Measurements from ENCODE around the gene DBI. TPM values are rescaled to one million over a fixed set of nuclear protein-coding genes. Genes with fewer than 3 reads are reported as not detected.

The DBI gene
- polyA plus RNA-seq, 4 donors: 461 to 1,006 (median 574) TPM

DNA sequence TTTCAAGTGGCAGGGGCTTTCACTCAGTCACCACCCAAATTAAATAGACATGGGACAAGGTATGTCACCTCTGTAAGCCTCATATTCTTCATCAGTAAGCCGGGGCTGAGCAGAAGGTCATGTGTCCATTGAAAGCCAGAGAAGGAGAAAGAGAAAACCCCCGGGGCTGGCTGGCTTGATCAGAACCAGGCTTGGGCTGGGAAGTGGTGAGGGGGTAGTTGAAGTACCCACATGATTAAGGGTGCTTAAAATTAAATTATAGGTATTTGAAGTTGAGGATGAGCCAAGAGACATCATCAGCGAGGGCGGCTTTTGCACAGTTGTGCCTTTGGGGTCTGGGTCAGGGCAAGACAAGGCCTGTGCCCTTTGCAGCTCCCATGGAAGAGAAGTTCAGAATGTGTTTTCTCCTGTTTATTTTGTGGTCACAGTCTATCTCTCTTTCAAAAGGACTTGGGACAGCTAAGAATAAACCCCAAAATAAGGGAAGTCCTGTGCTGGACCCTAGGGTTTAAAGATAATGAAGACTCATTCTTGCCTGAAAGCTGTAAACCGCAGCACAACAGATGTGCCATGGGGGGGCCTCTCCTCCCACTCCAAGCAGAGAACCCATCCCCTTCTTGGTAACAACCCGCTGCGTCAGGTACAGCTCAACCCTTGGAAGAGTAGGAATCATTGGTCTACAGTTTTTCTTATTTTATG lies 10.7 kb downstream of the DBI start:
- DNase-seq (no peak), FAIRE-seq (no peak)
- H3K36me3 ChIP-seq (ENCODE audit: control insufficient read depth in 3 of 3, insufficient read depth in 2 of 3, low read depth in 1 of 3, low read length in 3 of 3): peaks cover 6 to 15% (median 12%) of the 10 kb centered on the region in 3 donors
- no peak overlapping the region for H3K27ac ChIP-seq (ENCODE audit: low read depth in 1 of 3, low read length in 2 of 3)
- peaks cover 0 to 22% (median 0%) of the 10 kb centered on the region in 3 donors for H3K4me1 ChIP-seq (ENCODE audit: control insufficient read depth in 3 of 3, insufficient read depth in 2 of 3, low read depth in 1 of 3, low read length in 2 of 3)
- no peaks in the 10 kb centered on the region for H3K27me3 ChIP-seq (ENCODE audit: control insufficient read depth in 3 of 3, insufficient read depth in 3 of 3, low read length in 3 of 3)
- WGBS, 3 donors: 85 to 94% (median 90%) methylated on average over 7 of the region's 7 CpGs
- H3K9me3 ChIP-seq (ENCODE audit: control insufficient read depth in 2 of 2, insufficient read depth in 1 of 2, low read depth in 1 of 2, low read length in 1 of 2): peaks cover 0 to 22% of the 10 kb centered on the region in 2 donors
- no peak overlapping the region for H3K4me3 ChIP-seq (ENCODE audit: low read depth in 1 of 3, low read length in 3 of 3)

DNA sequence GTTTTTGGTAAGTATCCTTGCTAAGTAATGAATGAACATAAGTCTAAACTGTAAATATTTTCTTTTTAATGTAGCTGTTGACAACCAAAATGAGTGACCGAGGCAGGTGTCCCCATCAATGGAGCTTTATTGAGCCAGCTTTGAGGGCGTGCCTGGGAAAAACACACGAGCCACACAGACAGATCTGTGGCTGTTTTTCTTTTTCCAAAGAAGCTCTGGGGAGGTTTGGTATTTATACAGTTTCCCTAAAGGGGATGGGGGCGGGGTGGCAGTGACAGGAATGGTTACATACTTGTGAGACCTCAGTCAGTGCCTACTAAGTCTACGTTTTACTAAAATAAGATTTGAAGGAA lies 11.2 kb downstream of the DBI start:
- H3K4me1 ChIP-seq (ENCODE audit: control insufficient read depth in 3 of 3, insufficient read depth in 2 of 3, low read depth in 1 of 3, low read length in 2 of 3): peaks cover 0 to 22% (median 0%) of the 10 kb centered on the region in 3 donors
- 20 to 51% (median 39%) methylated on average over 5 of the region's 5 CpGs for WGBS, 3 donors
- peaks cover under 1 to 10% (median 6%) of the 10 kb centered on the region in 3 donors for H3K36me3 ChIP-seq (ENCODE audit: control insufficient read depth in 3 of 3, insufficient read depth in 2 of 3, low read depth in 1 of 3, low read length in 3 of 3)
- H3K9me3 ChIP-seq (ENCODE audit: control insufficient read depth in 2 of 2, insufficient read depth in 1 of 2, low read depth in 1 of 2, low read length in 1 of 2): peaks cover 0 to 17% of the 10 kb centered on the region in 2 donors
- FAIRE-seq (no peak), DNase-seq (no peak)
- H3K27ac ChIP-seq (ENCODE audit: low read depth in 1 of 3, low read length in 2 of 3): no peak overlapping the region
- H3K4me3 ChIP-seq (ENCODE audit: low read depth in 1 of 3, low read length in 3 of 3): no peak overlapping the region
- H3K27me3 ChIP-seq (ENCODE audit: control insufficient read depth in 3 of 3, insufficient read depth in 3 of 3, low read length in 3 of 3): no peaks in the 10 kb centered on the region

GRCh38 chr2:119378566-119378965 lies 11.8 kb downstream of the DBI start:
- DNase-seq: no peak
- H3K27ac ChIP-seq (ENCODE audit: low read depth in 1 of 3, low read length in 2 of 3): no peak overlapping the region
- WGBS, 3 donors: 86 to 94% (median 93%) methylated on average over 6 of the region's 6 CpGs
- H3K27me3 ChIP-seq (ENCODE audit: control insufficient read depth in 3 of 3, insufficient read depth in 3 of 3, low read length in 3 of 3): no peaks in the 10 kb centered on the region
- no peak overlapping the region for H3K4me3 ChIP-seq (ENCODE audit: low read depth in 1 of 3, low read length in 3 of 3)
- H3K9me3 ChIP-seq (ENCODE audit: control insufficient read depth in 2 of 2, insufficient read depth in 1 of 2, low read depth in 1 of 2, low read length in 1 of 2): peaks cover 0 to 11% of the 10 kb centered on the region in 2 donors
- H3K4me1 ChIP-seq (ENCODE audit: control insufficient read depth in 3 of 3, insufficient read depth in 2 of 3, low read depth in 1 of 3, low read length in 2 of 3): peaks cover 0 to 20% (median 0%) of the 10 kb centered on the region in 3 donors
- H3K36me3 ChIP-seq (ENCODE audit: control insufficient read depth in 3 of 3, insufficient read depth in 2 of 3, low read depth in 1 of 3, low read length in 3 of 3): peaks cover 0 to 4% (median under 1%) of the 10 kb centered on the region in 3 donors
- no peak for FAIRE-seq

- Histone ChIP-seq H3K4me3 (ENCODE audit: low read depth in 1 of 3, low read length in 3 of 3) (no peak overlapping the region), H3K4me1 (ENCODE audit: control insufficient read depth in 3 of 3, insufficient read depth in 2 of 3, low read depth in 1 of 3, low read length in 2 of 3) (peaks cover 0 to 14% (median 0%) of the 10 kb centered on the region in 3 donors), H3K27ac (ENCODE audit: low read depth in 1 of 3, low read length in 2 of 3) (no peak overlapping the region), H3K9me3 (ENCODE audit: control insufficient read depth in 2 of 2, insufficient read depth in 1 of 2, low read depth in 1 of 2, low read length in 1 of 2) (no peaks in the 10 kb centered on the region), H3K27me3 (ENCODE audit: control insufficient read depth in 3 of 3, insufficient read depth in 3 of 3, low read length in 3 of 3) (no peaks in the 10 kb centered on the region), H3K36me3 (ENCODE audit: control insufficient read depth in 3 of 3, insufficient read depth in 2 of 3, low read depth in 1 of 3, low read length in 3 of 3) (no peaks in the 10 kb centered on the region)
- WGBS, 3 donors: 32 to 60% (median 42%) methylated on average over 6 of the region's 6 CpGs
- DNase-seq: peak in 1 of 2 donors; percentile 49
- no peak for FAIRE-seq
These were observed 16.8 kb downstream of the DBI start for GRCh38 chr2:119383410-119384140.

GRCh38 chr2:119384971-119385370 lies 18.2 kb downstream of the DBI start:
- Histone ChIP-seq H3K4me1 (ENCODE audit: control insufficient read depth in 3 of 3, insufficient read depth in 2 of 3, low read depth in 1 of 3, low read length in 2 of 3) (peaks cover 0 to 14% (median 0%) of the 10 kb centered on the region in 3 donors), H3K4me3 (ENCODE audit: low read depth in 1 of 3, low read length in 3 of 3) (no peak overlapping the region), H3K36me3 (ENCODE audit: control insufficient read depth in 3 of 3, insufficient read depth in 2 of 3, low read depth in 1 of 3, low read length in 3 of 3) (no peaks in the 10 kb centered on the region), H3K9me3 (ENCODE audit: control insufficient read depth in 2 of 2, insufficient read depth in 1 of 2, low read depth in 1 of 2, low read length in 1 of 2) (no peaks in the 10 kb centered on the region), H3K27me3 (ENCODE audit: control insufficient read depth in 3 of 3, insufficient read depth in 3 of 3, low read length in 3 of 3) (no peaks in the 10 kb centered on the region), H3K27ac (ENCODE audit: low read depth in 1 of 3, low read length in 2 of 3) (no peak overlapping the region)
- DNase-seq (no peak), FAIRE-seq (no peak)
- WGBS, 3 donors: 79 to 95% (median 88%) methylated on average over 4 of the region's 4 CpGs

- H3K27ac ChIP-seq (ENCODE audit: low read depth in 1 of 3, low read length in 2 of 3): no peak overlapping the region
- no peak overlapping the region for H3K4me3 ChIP-seq (ENCODE audit: low read depth in 1 of 3, low read length in 3 of 3)
- FAIRE-seq (no peak), DNase-seq (peak in 1 of 2 donors; percentile 36)
- peaks cover 0 to 14% (median 0%) of the 10 kb centered on the region in 3 donors for H3K4me1 ChIP-seq (ENCODE audit: control insufficient read depth in 3 of 3, insufficient read depth in 2 of 3, low read depth in 1 of 3, low read length in 2 of 3)
- no peaks in the 10 kb centered on the region for H3K27me3 ChIP-seq (ENCODE audit: control insufficient read depth in 3 of 3, insufficient read depth in 3 of 3, low read length in 3 of 3)
- no peaks in the 10 kb centered on the region for H3K9me3 ChIP-seq (ENCODE audit: control insufficient read depth in 2 of 2, insufficient read depth in 1 of 2, low read depth in 1 of 2, low read length in 1 of 2)
- 84 to 91% (median 85%) methylated on average over 3 of the region's 3 CpGs for WGBS, 3 donors
- no peaks in the 10 kb centered on the region for H3K36me3 ChIP-seq (ENCODE audit: control insufficient read depth in 3 of 3, insufficient read depth in 2 of 3, low read depth in 1 of 3, low read length in 3 of 3)
These were observed 18.7 kb downstream of the DBI start for GRCh38 chr2:119385466-119385865.

DNA sequence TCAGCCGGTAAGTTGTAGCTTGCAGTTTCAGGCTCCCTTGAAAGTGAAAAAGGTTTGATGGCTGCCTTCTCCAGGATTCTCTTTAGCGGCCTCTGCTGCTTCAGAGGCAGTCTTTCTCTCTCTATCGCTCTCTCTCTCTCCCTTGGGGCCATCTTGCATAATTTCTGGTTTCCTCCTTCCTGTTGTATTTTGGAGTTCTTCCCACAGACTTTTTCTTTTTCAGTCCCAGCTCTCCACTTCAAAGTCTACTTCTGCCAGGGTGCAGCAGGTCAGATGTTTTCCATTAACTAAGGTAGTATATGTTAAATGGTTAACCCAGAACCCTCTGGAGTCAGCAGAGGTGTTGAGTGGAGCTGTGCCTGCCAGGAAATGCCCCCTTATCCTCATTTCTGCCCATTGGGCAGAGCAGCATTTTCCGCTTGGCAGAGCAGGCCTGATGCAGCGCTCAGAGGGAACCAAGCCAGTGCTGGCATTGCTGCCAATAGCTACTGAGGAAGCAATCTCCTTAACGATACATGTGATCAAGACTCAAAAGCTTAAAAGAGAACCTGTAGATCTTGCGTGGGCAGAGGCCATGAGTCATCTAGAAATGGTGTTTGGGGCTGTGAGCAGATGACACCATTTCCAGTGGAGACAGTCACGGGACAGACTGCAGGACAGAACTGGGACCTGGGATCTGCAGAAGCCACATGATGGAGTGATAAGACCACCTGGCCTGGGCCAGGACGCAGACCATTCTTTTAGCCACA lies 20.8 kb downstream of the DBI start:
- Histone ChIP-seq H3K4me3 (ENCODE audit: low read depth in 1 of 3, low read length in 3 of 3) (no peak overlapping the region), H3K9me3 (ENCODE audit: control insufficient read depth in 2 of 2, insufficient read depth in 1 of 2, low read depth in 1 of 2, low read length in 1 of 2) (no peaks in the 10 kb centered on the region), H3K27me3 (ENCODE audit: control insufficient read depth in 3 of 3, insufficient read depth in 3 of 3, low read length in 3 of 3) (no peaks in the 10 kb centered on the region), H3K4me1 (ENCODE audit: control insufficient read depth in 3 of 3, insufficient read depth in 2 of 3, low read depth in 1 of 3, low read length in 2 of 3) (peaks cover 0 to 14% (median 0%) of the 10 kb centered on the region in 3 donors), H3K36me3 (ENCODE audit: control insufficient read depth in 3 of 3, insufficient read depth in 2 of 3, low read depth in 1 of 3, low read length in 3 of 3) (no peaks in the 10 kb centered on the region), H3K27ac (ENCODE audit: low read depth in 1 of 3, low read length in 2 of 3) (peak overlapping the region in 2 of 3 donors; percentile 46 to 81)
- 18 to 42% (median 27%) methylated on average over 9 of the region's 9 CpGs for WGBS, 3 donors
- FAIRE-seq (no peak), DNase-seq (peak; percentile 60 to 79)

DNA sequence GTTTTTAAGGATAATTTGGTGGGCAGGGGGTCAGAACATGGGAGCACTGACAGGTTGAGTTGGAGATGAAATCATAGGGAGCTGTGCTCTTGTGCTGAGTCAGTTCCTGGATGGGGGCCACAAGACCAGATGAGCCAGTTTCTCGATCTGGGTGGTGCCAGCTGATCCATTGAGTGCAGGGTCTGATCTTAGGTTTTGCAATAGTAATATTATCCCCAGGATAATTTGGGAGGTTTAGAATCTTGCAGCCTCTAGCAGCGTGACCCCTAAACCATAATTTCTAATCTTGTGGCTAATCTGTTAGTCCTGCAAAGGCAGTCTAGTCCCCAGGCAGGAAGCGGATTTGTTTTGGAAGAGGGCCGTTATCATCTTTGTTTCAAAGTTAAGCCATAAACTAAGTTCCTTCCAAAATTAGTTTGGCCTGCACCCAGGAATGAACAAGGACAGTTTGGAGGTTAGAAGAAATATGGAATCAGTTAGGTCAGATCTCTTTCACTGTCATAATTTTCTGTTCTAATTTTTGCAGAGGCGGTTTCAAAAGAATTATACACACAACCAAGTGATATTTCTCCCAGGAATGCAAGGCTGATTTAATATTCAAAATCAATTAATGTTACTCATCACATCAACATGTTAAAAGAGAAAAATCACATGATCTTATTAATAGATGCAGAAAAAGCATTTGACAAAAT lies 23.0 kb downstream of the DBI start:
- H3K9me3 ChIP-seq (ENCODE audit: control insufficient read depth in 2 of 2, insufficient read depth in 1 of 2, low read depth in 1 of 2, low read length in 1 of 2): no peaks in the 10 kb centered on the region
- no peak overlapping the region for H3K27ac ChIP-seq (ENCODE audit: low read depth in 1 of 3, low read length in 2 of 3)
- H3K4me1 ChIP-seq (ENCODE audit: control insufficient read depth in 3 of 3, insufficient read depth in 2 of 3, low read depth in 1 of 3, low read length in 2 of 3): peaks cover 0 to 14% (median 0%) of the 10 kb centered on the region in 3 donors
- 24 to 31% (median 27%) methylated on average over 5 of the region's 5 CpGs for WGBS, 3 donors
- DNase-seq (peak; percentile 28 to 38), FAIRE-seq (no peak)
- no peak overlapping the region for H3K4me3 ChIP-seq (ENCODE audit: low read depth in 1 of 3, low read length in 3 of 3)
- no peaks in the 10 kb centered on the region for H3K36me3 ChIP-seq (ENCODE audit: control insufficient read depth in 3 of 3, insufficient read depth in 2 of 3, low read depth in 1 of 3, low read length in 3 of 3)
- no peaks in the 10 kb centered on the region for H3K27me3 ChIP-seq (ENCODE audit: control insufficient read depth in 3 of 3, insufficient read depth in 3 of 3, low read length in 3 of 3)
